T47D (cell line): ENCODE measurements around the gene INSRR.
A peak's percentile ranks its signal among the peaks of the same experiment; 100 is the strongest.

Source experiments
- DNase-seq, 2 experiments: peaks; one replicate each; pipeline versions ENCODE4 v3.0.0 to v3.0.0-alpha.2; 2011 to 2012; ENCODE audit warnings: low read depth in 1 of 2, low spot score in 1 of 2
- JUND ChIP-seq: IDR thresholded peaks from 2 replicates; pipeline ENCODE4 v1.6.1; 2012; ENCODE audit warnings: low read depth
- in situ Hi-C: cut with HindIII; loops from 2 replicates; pipeline ENCODE4 v1.10.0; 2016; ENCODE audit warnings: low sequenced_read_pairs, low pct_unique_long_range_greater_than_20kb

INSRR gene

DNA sequence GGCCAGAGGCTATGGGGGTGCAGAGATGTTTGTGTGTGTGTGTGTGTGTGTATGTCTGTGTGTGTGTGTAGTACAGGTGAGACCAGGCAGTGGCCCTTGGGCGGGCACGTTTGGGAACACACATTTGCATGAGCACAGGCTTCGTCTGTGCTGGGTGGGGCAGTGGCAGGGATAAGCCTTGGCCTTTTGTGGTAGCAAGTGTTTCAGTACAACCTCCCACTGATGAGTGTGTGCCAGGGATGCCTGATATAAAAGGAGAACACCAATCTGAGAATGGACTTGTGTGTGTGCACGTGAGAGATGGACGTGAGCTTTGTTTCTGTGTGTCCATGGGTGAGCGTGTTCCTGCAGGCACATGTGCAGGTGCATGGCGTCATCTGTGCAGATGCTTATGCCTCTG lies 4.7 kb upstream of the INSRR start:
- in situ Hi-C loops: no loop called here
- no peak for DNase-seq
- TF ChIP-seq JUND: no peak

DNA sequence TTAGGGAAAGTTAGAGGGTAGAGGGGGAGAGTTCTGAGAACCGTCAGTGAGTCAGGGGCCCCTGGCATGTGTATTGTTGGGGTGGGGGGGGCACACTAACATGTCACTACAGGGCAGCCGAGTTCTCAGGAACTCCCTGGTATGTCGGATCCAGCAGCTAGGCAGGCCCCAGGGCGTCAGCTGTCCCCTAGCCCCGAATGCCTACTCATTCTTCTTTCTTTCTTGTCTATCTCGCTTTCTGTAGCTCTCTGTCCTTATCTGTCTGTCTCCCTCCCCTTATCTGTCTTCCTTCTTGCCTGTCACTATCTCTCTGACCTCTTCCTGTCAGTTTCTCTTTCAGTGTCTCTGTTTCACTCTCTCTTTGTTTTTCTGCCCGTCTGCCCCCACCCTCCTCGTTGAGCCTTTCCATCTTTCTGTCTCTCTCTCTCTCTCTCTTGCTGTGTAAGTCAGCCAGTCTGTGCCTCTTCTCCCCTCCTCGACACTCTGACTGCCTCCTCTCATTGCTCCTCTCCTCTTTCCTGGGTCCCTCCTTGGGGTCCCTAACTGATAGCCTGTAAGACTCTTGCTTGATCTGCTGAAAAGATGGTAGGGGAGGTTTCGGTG lies 4.2 kb upstream of the INSRR start:
- TF ChIP-seq JUND: no peak
- in situ Hi-C loops: no loop called here
- DNase-seq: no peak

DNA sequence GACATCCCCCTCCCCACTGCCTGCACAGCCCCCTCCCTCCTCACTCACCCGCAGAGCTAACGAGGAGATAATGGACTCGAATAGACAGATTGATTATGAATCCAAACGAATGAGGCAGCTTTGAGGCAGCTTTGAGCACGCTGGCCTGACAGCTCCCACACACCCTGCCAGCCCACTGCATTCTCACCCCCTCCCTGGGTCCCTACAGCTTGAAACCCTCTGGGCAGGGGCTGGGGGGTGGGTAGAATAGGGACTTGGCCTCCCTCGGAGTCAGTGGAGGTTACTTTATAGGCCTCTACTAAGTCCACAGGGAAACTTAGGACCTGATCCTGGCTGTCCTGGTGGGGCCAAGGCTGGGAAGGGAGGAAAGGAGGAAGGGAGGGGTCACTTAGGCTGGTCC lies 3.7 kb upstream of the INSRR start:
- in situ Hi-C loops: no loop called here
- DNase-seq: no peak
- TF ChIP-seq JUND: no peak

- peak; percentile 41 to 51 for DNase-seq
- in situ Hi-C loops: no loop called here
- TF ChIP-seq JUND: no peak
Observed at GRCh38 chr1:156860628-156861423, 1.9 kb upstream of the INSRR start, which contains the start of gene NTRK1. TSS of gene NTRK1 (plus strand) at chr1:156860865. CDS start at chr1:156860935, 70 bp downstream.

GRCh38 chr1:156860113-156860627 lies 1.3 kb upstream of the INSRR start:
- DNase-seq: peak; percentile 59 to 83

DNA sequence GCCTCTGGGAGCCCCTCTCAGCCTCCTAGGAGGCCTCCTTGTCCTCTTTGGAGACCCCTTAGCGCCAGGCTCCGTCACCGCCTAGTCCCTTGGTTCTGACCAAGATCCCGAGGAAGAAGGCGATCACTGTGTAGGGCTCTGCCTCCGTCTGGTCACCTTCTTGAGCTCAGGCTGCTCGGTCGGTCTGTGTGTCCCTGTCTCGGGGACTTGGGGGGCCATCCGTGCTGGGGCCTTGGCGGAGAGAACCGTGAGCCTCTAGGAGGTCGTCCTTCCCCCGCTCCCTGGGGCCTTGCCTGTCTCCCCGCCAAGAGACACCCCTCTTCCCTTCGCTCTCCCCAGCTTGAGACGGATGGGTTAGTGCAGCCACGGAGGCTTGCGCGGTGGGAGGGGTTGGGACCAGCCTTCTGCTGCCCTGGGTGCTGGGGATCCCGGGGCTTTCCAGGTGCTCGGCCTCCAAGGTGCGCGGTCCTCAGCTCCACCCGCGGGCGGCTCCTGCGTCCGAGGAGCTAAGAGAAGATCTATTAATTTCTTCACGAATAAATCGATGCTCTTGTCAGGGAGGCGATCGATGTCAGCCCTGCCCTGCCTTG lies 701 bp upstream of the INSRR start:
- no peak for TF ChIP-seq JUND
- in situ Hi-C loops: no loop called here
- DNase-seq: peak; percentile 26 to 44

More at GRCh38 chr1:156860113-156860627, 1.3 kb upstream of the INSRR start:
- no peak for TF ChIP-seq JUND
- in situ Hi-C loops: no loop called here

GRCh38 chr1:156858555-156858956 lies 361 bp downstream of the INSRR start:
- in situ Hi-C loops: no loop called here
- TF ChIP-seq JUND: no peak

DNA sequence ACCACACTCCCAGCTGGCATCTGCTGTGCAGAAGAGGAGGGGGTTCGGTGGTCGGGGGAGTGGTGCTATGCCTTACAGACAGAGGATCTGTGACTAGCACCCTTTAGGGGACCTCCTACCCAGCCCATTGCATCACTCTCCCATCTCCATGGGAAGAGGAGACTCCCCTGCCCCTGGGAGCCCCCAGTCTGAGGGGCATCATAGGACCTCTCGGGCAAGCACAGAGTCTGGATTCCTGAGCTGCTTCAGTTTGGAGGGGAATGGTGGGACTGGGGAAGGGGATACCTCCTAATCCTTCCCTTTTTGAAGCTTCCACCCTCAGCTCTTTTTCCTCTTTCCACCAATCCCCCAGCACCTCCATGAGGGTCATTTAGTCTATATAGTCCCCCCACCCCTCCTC lies 1.4 kb downstream of the INSRR start:
- no peak for TF ChIP-seq JUND
- in situ Hi-C loops: no loop called here

More at GRCh38 chr1:156858555-156858956, 361 bp downstream of the INSRR start:
- no peak for DNase-seq

GRCh38 chr1:156856282-156856785 lies 2.6 kb downstream of the INSRR start:
- no peak for DNase-seq
- no peak for TF ChIP-seq JUND
- in situ Hi-C loops: no loop called here

More for the DNA sequence above, 1.4 kb downstream of the INSRR start:
- DNase-seq: no peak

DNA sequence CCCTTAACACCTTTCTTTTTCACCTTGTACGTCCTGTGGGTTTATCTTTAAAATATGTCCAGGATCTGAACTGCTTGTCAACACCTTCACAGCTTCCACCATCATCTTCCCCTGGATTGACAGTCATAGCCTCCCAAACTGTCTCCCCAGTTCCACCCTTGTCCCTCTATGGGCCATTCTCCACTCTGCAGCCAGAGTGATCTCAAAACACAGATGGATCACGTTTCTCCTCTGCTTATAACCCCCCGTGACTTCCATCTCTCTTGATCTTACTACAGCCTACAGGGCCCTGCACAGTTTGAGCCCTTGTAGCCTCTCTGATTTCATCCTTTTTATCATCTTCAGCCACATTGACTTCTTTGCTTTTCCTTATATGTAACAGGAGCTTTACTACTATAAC lies 4.3 kb downstream of the INSRR start:
- peak in 1 of 2 experiments; percentile 24 for DNase-seq
- TF ChIP-seq JUND: no peak
- in situ Hi-C loops: no loop called here

- no peak for DNase-seq
- no peak for TF ChIP-seq JUND
- in situ Hi-C loops: no loop called here
Observed at GRCh38 chr1:156853761-156854160, 5.2 kb downstream of the INSRR start.

DNA sequence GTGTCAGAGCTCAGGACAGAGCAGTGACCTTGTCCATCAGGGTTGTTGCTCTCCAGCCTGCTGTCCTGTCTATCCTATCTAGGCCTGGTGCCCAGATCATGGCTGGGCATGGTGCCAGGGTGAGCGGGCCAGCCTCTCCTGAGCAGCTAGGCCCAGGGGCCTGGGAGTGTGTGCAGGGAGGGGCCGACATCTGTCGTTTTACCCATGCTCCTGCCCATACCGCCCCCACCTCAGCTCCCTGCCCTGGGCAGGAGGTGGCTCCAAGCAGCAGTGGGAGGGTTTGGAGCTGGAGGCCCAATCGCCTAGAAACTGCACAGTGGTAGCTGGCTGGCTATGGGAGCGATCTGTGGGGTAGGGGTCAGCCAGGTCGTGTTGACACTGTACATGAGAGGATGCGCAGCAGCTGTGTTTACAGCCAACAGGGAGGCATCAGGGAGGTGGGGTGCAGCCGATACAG lies 6.5 kb downstream of the INSRR start:
- in situ Hi-C loops: no loop called here
- no peak for TF ChIP-seq JUND
- DNase-seq: no peak
